Measurements from ENCODE around the gene SCN2A. TPM values are rescaled to one million over a fixed set of nuclear protein-coding genes. Genes with fewer than 3 reads are reported as not detected.

The SCN2A gene
- total and polyA plus RNA-seq, 2 of the 4 experiments (the other 2 are of a cell fraction), result 0.24 to 0.54 TPM

DNA sequence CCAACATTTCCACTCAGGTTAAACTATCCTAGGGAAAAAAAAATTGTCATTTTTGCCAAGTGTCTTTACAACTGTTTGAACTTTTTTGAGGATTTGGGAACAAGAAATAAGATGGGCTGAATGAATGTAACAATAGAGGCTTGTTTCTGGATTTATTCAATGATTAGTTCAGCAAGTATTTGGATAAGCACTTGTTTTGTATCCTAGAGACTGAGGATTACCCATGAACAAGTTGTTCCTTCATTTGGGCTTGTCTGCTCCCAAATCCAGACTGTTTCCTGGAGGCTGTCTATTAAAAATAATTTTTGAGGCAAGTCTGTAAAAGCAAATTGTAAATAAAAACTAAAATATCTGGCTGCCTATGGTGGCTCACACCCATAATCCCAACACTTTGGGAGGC lies 168.3 kb downstream of the SCN2A start:
- Histone ChIP-seq H3K9me3 (ENCODE audit: control insufficient read depth, insufficient read depth, low read length) (no peaks in the 10 kb centered on the region), H4K8ac (ENCODE audit: low read depth in 2 of 2, low read length in 2 of 2) (no peak overlapping the region), H3K79me1 (ENCODE audit: low read depth in 1 of 2, low read length in 2 of 2) (no peaks in the 10 kb centered on the region), H3K18ac (ENCODE audit: low read depth, low read length) (no peak overlapping the region), H3K4ac (ENCODE audit: low read depth, low read length) (no peak overlapping the region), H4K91ac (ENCODE audit: insufficient read depth, low read depth, low read length) (no peak overlapping the region), H3K36me3 (ENCODE audit: control insufficient read depth, insufficient read depth, low read length) (no peaks in the 10 kb centered on the region), H3K27me3 (ENCODE audit: control insufficient read depth, insufficient read depth, low read length) (no peaks in the 10 kb centered on the region), H2BK20ac (ENCODE audit: low read depth, low read length) (no peak overlapping the region), H3K27ac (ENCODE audit: insufficient read depth, low read length) (no peak overlapping the region), H3K4me1 (ENCODE audit: control insufficient read depth, insufficient read depth, low read length) (no peaks in the 10 kb centered on the region), H3K14ac (replicated peaks; ENCODE audit: low read depth, low read length) (no peak overlapping the region), H2AK5ac (ENCODE audit: low read depth, low read length) (no peak overlapping the region), H4K20me1 (ENCODE audit: insufficient read depth, low read length) (no peaks in the 10 kb centered on the region), H3K4me3 (ENCODE audit: insufficient read depth, low read depth, low read length) (no peak overlapping the region), H2AFZ (replicated peaks; ENCODE audit: low read length, poor library complexity) (no peak overlapping the region), H3K23ac (ENCODE audit: low read depth, low read length) (no peak overlapping the region), H3K9me1 (ENCODE audit: insufficient read depth, low read length) (no peaks in the 10 kb centered on the region), H2BK120ac (ENCODE audit: low read depth, low read length) (no peak overlapping the region), H3K9ac (ENCODE audit: low read depth, low read length) (no peak overlapping the region), H2BK5ac (ENCODE audit: low read depth, low read length, poor library complexity, severe bottlenecking) (no peak overlapping the region), H4K5ac (ENCODE audit: low read depth, low read length) (no peak overlapping the region), H3K4me2 (ENCODE audit: low read depth, low read length) (no peak overlapping the region), H2AK9ac (replicated peaks; ENCODE audit: low read depth, low read length, poor library complexity) (no peak overlapping the region), H2BK15ac (ENCODE audit: low read depth, low read length) (no peak overlapping the region), H3K56ac (ENCODE audit: extremely low read depth, insufficient read depth, low read length) (no peak overlapping the region)
- dilution Hi-C loops (cut with HindIII; ENCODE audit: low sequenced_read_pairs, unreplicated experiment) (no loop called here), in situ Hi-C loops (cut with MboI; ENCODE audit: low sequenced_read_pairs) (no loop called here), intact Hi-C loops (cut with micrococcal nuclease) (no loop called here)
- TF ChIP-seq, protein P1, sequence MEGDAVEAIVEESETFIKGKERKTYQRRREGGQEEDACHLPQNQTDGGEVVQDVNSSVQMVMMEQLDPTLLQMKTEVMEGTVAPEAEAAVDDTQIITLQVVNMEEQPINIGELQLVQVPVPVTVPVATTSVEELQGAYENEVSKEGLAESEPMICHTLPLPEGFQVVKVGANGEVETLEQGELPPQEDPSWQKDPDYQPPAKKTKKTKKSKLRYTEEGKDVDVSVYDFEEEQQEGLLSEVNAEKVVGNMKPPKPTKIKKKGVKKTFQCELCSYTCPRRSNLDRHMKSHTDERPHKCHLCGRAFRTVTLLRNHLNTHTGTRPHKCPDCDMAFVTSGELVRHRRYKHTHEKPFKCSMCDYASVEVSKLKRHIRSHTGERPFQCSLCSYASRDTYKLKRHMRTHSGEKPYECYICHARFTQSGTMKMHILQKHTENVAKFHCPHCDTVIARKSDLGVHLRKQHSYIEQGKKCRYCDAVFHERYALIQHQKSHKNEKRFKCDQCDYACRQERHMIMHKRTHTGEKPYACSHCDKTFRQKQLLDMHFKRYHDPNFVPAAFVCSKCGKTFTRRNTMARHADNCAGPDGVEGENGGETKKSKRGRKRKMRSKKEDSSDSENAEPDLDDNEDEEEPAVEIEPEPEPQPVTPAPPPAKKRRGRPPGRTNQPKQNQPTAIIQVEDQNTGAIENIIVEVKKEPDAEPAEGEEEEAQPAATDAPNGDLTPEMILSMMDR (conservative IDR thresholded peaks at IDR 0.05; ENCODE audit: low read depth, low read length), result no peak
- TF ChIP-seq BHLHE40 (IDR thresholded peaks at IDR 0.05; ENCODE audit: low read depth, low read length) (no peak), RCOR1 (IDR thresholded peaks at IDR 0.05; ENCODE audit: insufficient replicate concordance, low read length) (no peak), CHD1 (IDR thresholded peaks at IDR 0.05; ENCODE audit: low read depth, low read length) (no peak), NFE2L2 (IDR thresholded peaks at IDR 0.05; ENCODE audit: low read depth, low read length) (no peak), RAD21 (IDR thresholded peaks at IDR 0.05; ENCODE audit: low read length) (no peak), POLR2A (IDR thresholded peaks at IDR 0.05; ENCODE audit: low read depth, low read length) (no peak), FOS (IDR thresholded peaks at IDR 0.05; ENCODE audit: low read depth, low read length) (no peak), MAFK (IDR thresholded peaks at IDR 0.05; ENCODE audit: low read depth, low read length) (no peak), MXI1 (IDR thresholded peaks at IDR 0.05; ENCODE audit: borderline replicate concordance, low read depth, low read length) (no peak)
- CTCF ChIA-PET, result no interaction called here
- DNase-seq (no peak), ATAC-seq (ENCODE audit: low read depth) (no peak)
- POLR2A ChIA-PET (ENCODE audit: unreplicated experiment), result no interaction called here
- no TSS peak for BruUV-seq (replicated peaks)
